GM12878 (cell line): Measurements from ENCODE around the gene GSTO1. TPM values are rescaled to one million over a fixed set of nuclear protein-coding genes. Genes with fewer than 3 reads are reported as not detected.

Experiments used
- microRNA counts: library from miRNA; unstranded; fragments of <30 nt; microRNA quantifications from one replicate; lab custom pipeline; 2016
- microRNA-seq: library from miRNA; unstranded; fragments of <30 nt; microRNA quantifications from one replicate; pipeline ENCODE4, GENCODE V29; 2018
- polyA plus RNA-seq, 11 experiments: library from polyadenylated mRNA; depleted of rRNA in 4 of 11; unstranded in 6 of 11; stranded (reverse) in 5 of 11; fragments of >200 nt; fragmentation: Nextera tagmentation in 4 of 11; fragmentation: Illumina TruSeq in 1 of 11; extraction: Ambion mirVana in 4 of 11; extraction: Trizol in 1 of 11; gene quantifications; 1 replicate in 1 of 11; 2 replicates in 10 of 11; pipeline versions ENCODE4 v1.2.1 to v1.2.3, GENCODE V29; 2011 to 2016; ENCODE audit warnings: inconsistent platforms in 2 of 11, missing spikeins in 2 of 11, low read depth in 1 of 11
- small RNA-seq: library from RNA; depleted of rRNA; stranded (forward); fragments of <200 nt; gene quantifications from one replicate; pipeline ENCODE3, GENCODE V24; 2014
- total RNA-seq, 4 experiments: library from RNA; depleted of rRNA in 3 of 4; stranded (reverse); fragments of >200 nt in 3 of 4; fragmentation: Illumina TruSeq in 1 of 4; extraction: Trizol in 1 of 4; gene quantifications; 2 replicates each; pipeline versions ENCODE4 v1.2.1 to v1.2.3, GENCODE V29; 2013 to 2021

The GSTO1 gene
- total and polyA plus RNA-seq, 10 of the 15 experiments (the other 5 are each of a cell fraction or from before 2014, with no cell fraction given), result 53.1 to 197 (median 112) TPM

MicroRNAs within 50 kb of the gene (microRNA counts, 767-probe panel; counts per million panel counts)
- microRNA hsa-miR-609 (lab: Ali Mortazavi, UCI), result 55.3 counts per million

Small RNA genes within 50 kb of the gene (microRNA-seq; reads per million reads assigned to microRNA genes)
- gene MIR4482, result not detected
- gene MIR609, result not detected

Small RNA genes within 50 kb of the gene (small RNA-seq; reads per million reads assigned to genes)
- not detected for gene MIR4482
- not detected for gene MIR609

Other genes starting within 250 kb of the GSTO1 start
- gene COL17A1, start 169.0 kb upstream of the GSTO1 start, total RNA-seq (2014; rRNA removed), result not detected in 2 replicates
- gene COL17A1, start 169.0 kb upstream of the GSTO1 start, total RNA-seq (2014; rRNA removed; fragmentation: Illumina TruSeq; extraction: Trizol), result not detected in 2 replicates
- 0.05 TPM in 1 of 2 replicates, not detected in the other for gene COL17A1, start 169.0 kb upstream of the GSTO1 start, total RNA-seq (2021)
- 0.22 TPM in 1 of 2 replicates, not detected in the other for gene COL17A1, start 169.0 kb upstream of the GSTO1 start, polyA plus RNA-seq (2011; rRNA removed)
- gene COL17A1, start 169.0 kb upstream of the GSTO1 start, polyA plus RNA-seq (2014; fragmentation: Illumina TruSeq; extraction: Trizol), result not detected in 2 replicates
- gene COL17A1, start 169.0 kb upstream of the GSTO1 start, polyA plus RNA-seq (2014; fragmentation: Nextera tagmentation; extraction: Ambion mirVana), result not detected
- gene COL17A1, start 169.0 kb upstream of the GSTO1 start, polyA plus RNA-seq (2014; rRNA removed), result not detected in 2 replicates
- under 1 TPM in 1 of 2 experiments, not detected in 1; 0.08 TPM for gene COL17A1, start 169.0 kb upstream of the GSTO1 start, polyA plus RNA-seq (2016; fragmentation: Nextera tagmentation; extraction: Ambion mirVana)
- gene SFR1, start 132.7 kb upstream of the GSTO1 start, total RNA-seq (2014; rRNA removed), result 7.9 and 13.7 TPM in 2 replicates
- 14.6 and 15.0 TPM in 2 replicates for gene SFR1, start 132.7 kb upstream of the GSTO1 start, total RNA-seq (2014; rRNA removed; fragmentation: Illumina TruSeq; extraction: Trizol)
- 9.0 and 10.0 TPM in 2 replicates for gene SFR1, start 132.7 kb upstream of the GSTO1 start, total RNA-seq (2021)
- gene SFR1, start 132.7 kb upstream of the GSTO1 start, polyA plus RNA-seq (2011; rRNA removed), result 6.9 and 14.0 TPM in 2 replicates
- gene SFR1, start 132.7 kb upstream of the GSTO1 start, polyA plus RNA-seq (2014; fragmentation: Illumina TruSeq; extraction: Trizol), result 14.9 and 18.5 TPM in 2 replicates
- gene SFR1, start 132.7 kb upstream of the GSTO1 start, polyA plus RNA-seq (2014; fragmentation: Nextera tagmentation; extraction: Ambion mirVana), result 10 to 100 TPM; 25.4 to 31.5 TPM
- gene SFR1, start 132.7 kb upstream of the GSTO1 start, polyA plus RNA-seq (2014; rRNA removed), result 8.1 and 9.6 TPM in 2 replicates
- 10 to 100 TPM; 20.6 to 21.2 TPM for gene SFR1, start 132.7 kb upstream of the GSTO1 start, polyA plus RNA-seq (2016; fragmentation: Nextera tagmentation; extraction: Ambion mirVana)
- 0.06 TPM in 1 of 2 replicates, not detected in the other for gene CFAP43, start 22.5 kb upstream of the GSTO1 start, total RNA-seq (2014; rRNA removed)
- gene CFAP43, start 22.5 kb upstream of the GSTO1 start, total RNA-seq (2014; rRNA removed; fragmentation: Illumina TruSeq; extraction: Trizol), result not detected in 2 replicates
- not detected in 2 replicates for gene CFAP43, start 22.5 kb upstream of the GSTO1 start, total RNA-seq (2021)
- gene CFAP43, start 22.5 kb upstream of the GSTO1 start, polyA plus RNA-seq (2011; rRNA removed), result 0.06 and 0.07 TPM in 2 replicates
- gene CFAP43, start 22.5 kb upstream of the GSTO1 start, polyA plus RNA-seq (2014; fragmentation: Illumina TruSeq; extraction: Trizol), result not detected in 2 replicates
- gene CFAP43, start 22.5 kb upstream of the GSTO1 start, polyA plus RNA-seq (2014; fragmentation: Nextera tagmentation; extraction: Ambion mirVana), result under 1 TPM in 1 of 2 experiments, not detected in 1; 0.10 TPM
- not detected in 2 replicates for gene CFAP43, start 22.5 kb upstream of the GSTO1 start, polyA plus RNA-seq (2014; rRNA removed)
- under 1 TPM; 0.11 to 0.14 TPM for gene CFAP43, start 22.5 kb upstream of the GSTO1 start, polyA plus RNA-seq (2016; fragmentation: Nextera tagmentation; extraction: Ambion mirVana)
- 0.51 and 0.65 TPM in 2 replicates for gene GSTO2, start 14.3 kb downstream of the GSTO1 start, total RNA-seq (2014; rRNA removed)
- 0.40 and 0.51 TPM in 2 replicates for gene GSTO2, start 14.3 kb downstream of the GSTO1 start, total RNA-seq (2014; rRNA removed; fragmentation: Illumina TruSeq; extraction: Trizol)
- 0.26 and 0.48 TPM in 2 replicates for gene GSTO2, start 14.3 kb downstream of the GSTO1 start, total RNA-seq (2021)
- gene GSTO2, start 14.3 kb downstream of the GSTO1 start, polyA plus RNA-seq (2011; rRNA removed), result 0.62 and 0.72 TPM in 2 replicates
- 0.19 and 0.43 TPM in 2 replicates for gene GSTO2, start 14.3 kb downstream of the GSTO1 start, polyA plus RNA-seq (2014; fragmentation: Illumina TruSeq; extraction: Trizol)
- gene GSTO2, start 14.3 kb downstream of the GSTO1 start, polyA plus RNA-seq (2014; fragmentation: Nextera tagmentation; extraction: Ambion mirVana), result under 1 TPM; 0.16 to 0.53 TPM
- 0.65 and 0.86 TPM in 2 replicates for gene GSTO2, start 14.3 kb downstream of the GSTO1 start, polyA plus RNA-seq (2014; rRNA removed)
- under 1 TPM; 0.18 to 0.79 TPM for gene GSTO2, start 14.3 kb downstream of the GSTO1 start, polyA plus RNA-seq (2016; fragmentation: Nextera tagmentation; extraction: Ambion mirVana)
- gene ITPRIP, start 83.6 kb downstream of the GSTO1 start, total RNA-seq (2014; rRNA removed), result 4.4 and 5.6 TPM in 2 replicates
- gene ITPRIP, start 83.6 kb downstream of the GSTO1 start, total RNA-seq (2014; rRNA removed; fragmentation: Illumina TruSeq; extraction: Trizol), result 2.3 and 2.4 TPM in 2 replicates
- gene ITPRIP, start 83.6 kb downstream of the GSTO1 start, total RNA-seq (2021), result 10.4 and 11.3 TPM in 2 replicates
- 2.7 and 6.5 TPM in 2 replicates for gene ITPRIP, start 83.6 kb downstream of the GSTO1 start, polyA plus RNA-seq (2011; rRNA removed)
- gene ITPRIP, start 83.6 kb downstream of the GSTO1 start, polyA plus RNA-seq (2014; fragmentation: Illumina TruSeq; extraction: Trizol), result 3.2 and 5.4 TPM in 2 replicates
- 1 to 10 TPM in 1 of 2 experiments, under 1 TPM in 1; 0.82 to 1.2 TPM for gene ITPRIP, start 83.6 kb downstream of the GSTO1 start, polyA plus RNA-seq (2014; fragmentation: Nextera tagmentation; extraction: Ambion mirVana)
- gene ITPRIP, start 83.6 kb downstream of the GSTO1 start, polyA plus RNA-seq (2014; rRNA removed), result 6.3 and 6.6 TPM in 2 replicates
- 1 to 10 TPM; 8.6 to 8.7 TPM for gene ITPRIP, start 83.6 kb downstream of the GSTO1 start, polyA plus RNA-seq (2016; fragmentation: Nextera tagmentation; extraction: Ambion mirVana)
- gene CFAP58, start 98.9 kb downstream of the GSTO1 start, total RNA-seq (2014; rRNA removed), result 0.27 and 0.28 TPM in 2 replicates
- 0.22 and 0.37 TPM in 2 replicates for gene CFAP58, start 98.9 kb downstream of the GSTO1 start, total RNA-seq (2014; rRNA removed; fragmentation: Illumina TruSeq; extraction: Trizol)
- gene CFAP58, start 98.9 kb downstream of the GSTO1 start, total RNA-seq (2021), result 0.19 and 0.26 TPM in 2 replicates
- 0.19 and 0.39 TPM in 2 replicates for gene CFAP58, start 98.9 kb downstream of the GSTO1 start, polyA plus RNA-seq (2011; rRNA removed)
- gene CFAP58, start 98.9 kb downstream of the GSTO1 start, polyA plus RNA-seq (2014; fragmentation: Illumina TruSeq; extraction: Trizol), result 0.35 and 1.1 TPM in 2 replicates
- gene CFAP58, start 98.9 kb downstream of the GSTO1 start, polyA plus RNA-seq (2014; fragmentation: Nextera tagmentation; extraction: Ambion mirVana), result under 1 TPM; 0.03 to 0.11 TPM
- gene CFAP58, start 98.9 kb downstream of the GSTO1 start, polyA plus RNA-seq (2014; rRNA removed), result 0.13 and 0.23 TPM in 2 replicates
- under 1 TPM; 0.04 to 0.24 TPM for gene CFAP58, start 98.9 kb downstream of the GSTO1 start, polyA plus RNA-seq (2016; fragmentation: Nextera tagmentation; extraction: Ambion mirVana)